GM18909 (cell line): ENCODE measurements around the gene TMEM80.
"Not testable (repeated sequence)": the region's sequence is repeated elsewhere in the genome, so short reads cannot be mapped to it uniquely, and the experiment has no call there.

Experiments
- ATAC-seq: cut with Tn5 transposase; IDR thresholded peaks from one replicate; pipeline ENCODE4 v1.9.1; 2021; ENCODE audit warnings: mild to moderate bottlenecking; ENCODE audit not compliant: unreplicated experiment, poor library complexity

TMEM80 gene

GRCh38 chr11:695538-696248 lies at the start of gene TMEM80:
Gene TMEM80, plus strand, starts transcription at chr11:695816. Its CDS starts 12 bp downstream, at chr11:695828.
- ATAC-seq = peak; percentile 73

- no peak for ATAC-seq
These were observed 49.4 kb upstream of the TMEM80 start for GRCh38 chr11:646214-646613.

GRCh38 chr11:647672-648158 lies 47.9 kb upstream of the TMEM80 start:
- not testable (repeated sequence) for ATAC-seq

GRCh38 chr11:650482-650881 lies 45.1 kb upstream of the TMEM80 start:
- ATAC-seq = no peak

GRCh38 chr11:653136-653535 lies 42.5 kb upstream of the TMEM80 start:
- not testable (repeated sequence) for ATAC-seq

- no peak for ATAC-seq
These were observed 41.8 kb upstream of the TMEM80 start for GRCh38 chr11:653837-654236.

GRCh38 chr11:654444-654843 lies 41.2 kb upstream of the TMEM80 start:
- ATAC-seq = not testable (repeated sequence)

- ATAC-seq = no peak
These were observed 40.4 kb upstream of the TMEM80 start for GRCh38 chr11:655036-655726.

GRCh38 chr11:656426-656825 lies 39.2 kb upstream of the TMEM80 start:
- no peak for ATAC-seq

- no peak for ATAC-seq
These were observed 38.8 kb upstream of the TMEM80 start for GRCh38 chr11:656866-657265.

GRCh38 chr11:657691-658126 lies 37.9 kb upstream of the TMEM80 start:
- no peak for ATAC-seq

- ATAC-seq = no peak
These were observed 36.0 kb upstream of the TMEM80 start for GRCh38 chr11:659532-660085.

GRCh38 chr11:660281-660680 lies 35.3 kb upstream of the TMEM80 start:
- no peak for ATAC-seq

GRCh38 chr11:660681-661444 lies 34.8 kb upstream of the TMEM80 start:
- no peak for ATAC-seq

GRCh38 chr11:662689-663274 lies 32.8 kb upstream of the TMEM80 start:
- ATAC-seq = no peak

GRCh38 chr11:665062-665703 lies 30.4 kb upstream of the TMEM80 start:
- ATAC-seq = no peak

GRCh38 chr11:665704-666281 lies 29.8 kb upstream of the TMEM80 start:
- no peak for ATAC-seq

GRCh38 chr11:673866-674265 lies 21.8 kb upstream of the TMEM80 start:
- no peak for ATAC-seq

- ATAC-seq = no peak
These were observed 21.2 kb upstream of the TMEM80 start for GRCh38 chr11:674406-674805.
